Stimulated activated CD4-positive, alpha-beta T cell treated with anti-CD3 and anti-CD28 coated beads, Interleukin-15, amount 100 ng/mL, for 24 hours (primary cell): ENCODE data around the gene SLC25A12.
"Not testable (repeated sequence)": the region's sequence is repeated elsewhere in the genome, so short reads cannot be mapped to it uniquely, and the experiment has no call there.

Experiments used
- DNase-seq: peaks from one replicate; pipeline ENCODE4 v3.0.0-alpha.2; 2020

The SLC25A12 gene, protein sequence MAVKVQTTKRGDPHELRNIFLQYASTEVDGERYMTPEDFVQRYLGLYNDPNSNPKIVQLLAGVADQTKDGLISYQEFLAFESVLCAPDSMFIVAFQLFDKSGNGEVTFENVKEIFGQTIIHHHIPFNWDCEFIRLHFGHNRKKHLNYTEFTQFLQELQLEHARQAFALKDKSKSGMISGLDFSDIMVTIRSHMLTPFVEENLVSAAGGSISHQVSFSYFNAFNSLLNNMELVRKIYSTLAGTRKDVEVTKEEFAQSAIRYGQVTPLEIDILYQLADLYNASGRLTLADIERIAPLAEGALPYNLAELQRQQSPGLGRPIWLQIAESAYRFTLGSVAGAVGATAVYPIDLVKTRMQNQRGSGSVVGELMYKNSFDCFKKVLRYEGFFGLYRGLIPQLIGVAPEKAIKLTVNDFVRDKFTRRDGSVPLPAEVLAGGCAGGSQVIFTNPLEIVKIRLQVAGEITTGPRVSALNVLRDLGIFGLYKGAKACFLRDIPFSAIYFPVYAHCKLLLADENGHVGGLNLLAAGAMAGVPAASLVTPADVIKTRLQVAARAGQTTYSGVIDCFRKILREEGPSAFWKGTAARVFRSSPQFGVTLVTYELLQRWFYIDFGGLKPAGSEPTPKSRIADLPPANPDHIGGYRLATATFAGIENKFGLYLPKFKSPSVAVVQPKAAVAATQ

DNA sequence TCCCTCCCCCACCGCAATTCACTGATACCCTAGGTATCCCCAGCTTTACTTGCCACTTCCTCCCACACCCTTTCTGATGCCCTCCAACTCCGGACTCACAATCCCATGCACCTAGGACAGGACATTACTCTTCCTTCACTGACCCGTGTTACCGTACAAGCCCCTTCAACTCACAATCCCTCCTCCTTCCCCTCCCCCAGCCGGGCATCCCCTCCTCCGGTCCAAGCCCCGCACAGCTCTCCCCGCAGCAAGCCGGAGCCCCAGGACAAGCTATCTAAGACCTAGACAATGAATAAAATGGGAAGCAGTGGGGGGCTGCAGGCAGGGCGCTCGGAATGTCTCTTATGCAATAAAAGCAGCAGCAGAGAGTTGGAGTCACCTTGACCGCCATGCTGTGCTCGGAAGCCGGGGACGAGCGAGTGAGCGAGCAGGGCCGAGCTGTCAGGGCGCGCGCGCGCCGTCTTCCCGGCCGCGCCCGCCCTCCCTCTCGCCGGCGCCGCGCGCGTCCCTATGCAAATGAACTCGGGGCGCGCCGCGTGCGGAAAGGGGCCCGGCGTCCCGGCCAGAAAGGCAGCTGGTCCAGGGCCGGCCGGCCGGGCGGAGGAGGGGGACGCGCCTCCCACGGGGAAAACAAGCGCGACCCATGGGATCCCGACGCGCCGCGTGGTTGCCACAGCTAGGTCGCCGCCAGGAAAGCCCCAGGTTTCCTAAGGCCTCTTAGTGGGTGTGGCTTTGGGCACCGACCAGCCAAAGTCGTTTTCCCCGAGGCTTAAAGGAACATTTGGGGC, at the start of gene SLC25A12:
Gene SLC25A12 (minus strand): TSS at position 421 of the 788 bp plus-strand sequence. CDS start 30 bp downstream, at position 391.
- peak; percentile 85 for DNase-seq

DNA sequence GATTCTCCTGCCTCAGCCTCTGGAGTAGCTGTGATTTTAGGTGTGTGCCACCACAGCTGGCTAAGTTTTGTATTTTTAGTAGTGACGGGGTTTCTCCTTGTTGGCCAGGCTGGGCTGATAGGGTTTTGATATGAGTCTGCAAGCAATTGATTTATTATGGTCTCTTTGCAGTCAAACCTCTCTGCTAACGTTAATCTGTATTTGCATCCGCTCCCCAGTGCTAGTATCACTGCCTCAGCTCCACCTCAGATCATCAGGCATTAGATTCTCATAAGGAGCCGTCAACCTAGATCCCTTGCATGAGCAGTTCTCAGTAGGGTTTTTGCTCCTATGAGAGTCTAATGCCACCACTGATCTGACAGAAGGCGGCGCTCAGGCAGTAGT, 47.3 kb upstream of the SLC25A12 start:
- DNase-seq = no peak

DNA sequence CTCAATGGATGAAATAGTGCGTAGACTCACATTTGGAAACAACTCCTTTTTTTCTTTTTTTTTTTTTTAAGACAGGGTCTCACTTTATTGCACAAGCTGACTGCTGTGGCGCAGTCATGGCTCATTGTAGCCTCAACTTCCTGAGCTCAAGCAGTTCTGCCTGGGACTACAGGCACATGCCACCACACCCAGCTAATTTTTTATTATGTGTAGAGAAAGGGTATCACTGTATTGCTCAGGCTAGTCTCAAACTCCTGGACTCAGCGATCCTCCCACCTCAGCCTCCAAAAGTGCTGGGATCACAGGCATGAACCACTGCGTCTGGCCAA, 45.7 kb upstream of the SLC25A12 start:
- no peak for DNase-seq

DNA sequence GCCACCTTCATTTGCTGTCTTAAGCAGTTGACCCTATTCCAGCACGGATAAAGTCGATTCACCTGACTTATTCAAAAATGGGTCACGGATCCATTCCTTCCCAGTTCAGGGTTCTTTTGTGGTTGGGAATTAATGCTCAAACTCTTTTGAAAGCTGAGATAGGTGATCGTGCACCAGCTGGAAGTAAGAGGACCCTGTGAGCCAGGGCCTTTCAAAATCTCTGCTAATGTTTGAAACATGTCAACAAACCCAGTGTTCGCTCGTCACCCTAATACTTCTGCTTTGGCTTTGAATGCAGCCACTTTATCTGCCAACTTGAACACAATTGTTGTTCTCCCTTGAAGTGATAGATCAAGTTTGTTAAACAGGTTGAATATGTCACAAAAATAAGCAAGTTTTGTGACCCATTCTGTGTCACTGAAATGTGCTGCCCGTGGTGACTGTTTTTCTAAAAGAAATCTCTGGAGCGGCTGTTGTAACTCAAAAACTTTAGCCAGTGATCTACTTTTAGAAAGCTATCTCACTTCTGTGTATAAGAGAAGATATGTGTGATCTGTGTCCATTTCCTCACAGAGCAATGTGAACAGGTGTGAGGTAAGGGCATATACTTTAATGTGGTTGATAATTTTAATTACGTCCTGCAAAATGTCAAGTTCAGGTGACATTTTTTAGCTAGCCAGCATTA, 45.2 kb upstream of the SLC25A12 start:
- no peak for DNase-seq

DNA sequence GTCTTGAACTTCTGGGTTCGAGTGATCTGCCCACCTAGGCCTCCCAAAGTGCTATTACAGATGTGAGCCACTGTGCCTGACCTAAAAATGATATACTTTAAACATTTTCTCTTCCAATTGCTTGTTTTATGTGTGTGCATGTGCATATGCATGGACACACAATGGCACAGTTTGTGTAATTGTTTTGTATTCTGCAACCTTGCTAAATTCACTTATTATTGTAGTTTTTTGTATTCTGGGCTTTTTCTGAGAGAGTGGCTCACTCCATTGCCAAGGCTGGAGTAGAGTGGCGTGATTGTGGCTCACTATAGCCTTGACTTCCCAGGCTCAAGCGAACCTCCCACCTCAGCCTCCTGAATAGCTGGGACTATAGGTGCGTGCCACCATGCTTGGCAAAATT, 36.3 kb upstream of the SLC25A12 start:
- no peak for DNase-seq

DNA sequence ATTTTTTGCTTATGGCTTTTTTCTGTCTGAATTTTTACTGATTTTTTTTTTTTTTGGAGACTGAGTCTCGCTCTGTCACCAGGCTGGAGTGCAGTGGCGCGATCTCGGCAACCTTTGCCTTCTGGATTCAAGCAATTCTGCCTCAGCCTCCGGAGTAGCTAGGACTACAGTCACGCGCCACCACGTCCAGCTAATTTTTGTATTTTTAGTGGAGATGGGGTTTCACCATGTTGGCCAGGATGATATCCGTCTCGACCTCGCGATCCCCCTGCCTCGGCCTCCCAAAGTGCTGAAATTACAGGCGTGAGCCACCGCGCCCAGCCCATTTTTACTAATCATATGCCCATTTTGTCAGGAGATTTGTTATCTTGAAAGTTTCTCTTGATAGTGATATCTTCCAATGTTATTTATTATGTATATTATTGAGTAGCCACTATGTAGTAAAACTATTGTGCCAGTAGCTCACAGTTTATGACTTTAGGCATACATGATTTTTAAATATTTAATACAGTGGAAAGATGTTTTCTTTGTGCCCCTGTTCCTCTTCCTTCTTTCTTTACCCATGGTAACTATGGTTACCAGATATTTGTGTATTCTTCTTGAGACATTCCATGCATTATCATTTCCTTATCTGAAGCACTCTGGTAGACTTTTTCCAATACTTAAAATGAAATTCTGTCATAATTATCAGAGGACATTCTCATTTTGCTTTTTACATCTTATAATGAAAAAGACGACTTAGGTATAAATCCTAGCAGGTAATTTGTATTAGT, 30.3 kb upstream of the SLC25A12 start:
- DNase-seq = no peak

DNA sequence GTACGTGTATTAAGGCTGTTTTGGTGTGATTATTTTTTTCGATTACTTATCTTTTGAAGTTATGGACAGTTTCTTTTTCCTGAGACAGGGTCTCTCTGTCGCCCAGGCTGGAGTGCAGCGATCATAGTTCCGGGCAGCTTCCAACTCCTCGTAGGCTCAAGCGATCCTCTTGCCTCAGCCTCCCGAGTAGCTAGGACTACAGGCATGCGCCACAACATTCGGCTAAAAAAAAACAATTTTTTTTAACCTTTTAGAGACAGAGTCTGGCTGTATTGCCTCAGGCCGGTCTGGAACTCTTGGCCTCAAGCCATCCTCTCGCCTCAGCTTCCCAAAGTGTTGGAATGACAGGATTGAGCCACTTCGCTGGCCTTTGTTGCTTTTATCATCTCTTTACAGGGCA, 29.2 kb upstream of the SLC25A12 start:
- DNase-seq = no peak

DNA sequence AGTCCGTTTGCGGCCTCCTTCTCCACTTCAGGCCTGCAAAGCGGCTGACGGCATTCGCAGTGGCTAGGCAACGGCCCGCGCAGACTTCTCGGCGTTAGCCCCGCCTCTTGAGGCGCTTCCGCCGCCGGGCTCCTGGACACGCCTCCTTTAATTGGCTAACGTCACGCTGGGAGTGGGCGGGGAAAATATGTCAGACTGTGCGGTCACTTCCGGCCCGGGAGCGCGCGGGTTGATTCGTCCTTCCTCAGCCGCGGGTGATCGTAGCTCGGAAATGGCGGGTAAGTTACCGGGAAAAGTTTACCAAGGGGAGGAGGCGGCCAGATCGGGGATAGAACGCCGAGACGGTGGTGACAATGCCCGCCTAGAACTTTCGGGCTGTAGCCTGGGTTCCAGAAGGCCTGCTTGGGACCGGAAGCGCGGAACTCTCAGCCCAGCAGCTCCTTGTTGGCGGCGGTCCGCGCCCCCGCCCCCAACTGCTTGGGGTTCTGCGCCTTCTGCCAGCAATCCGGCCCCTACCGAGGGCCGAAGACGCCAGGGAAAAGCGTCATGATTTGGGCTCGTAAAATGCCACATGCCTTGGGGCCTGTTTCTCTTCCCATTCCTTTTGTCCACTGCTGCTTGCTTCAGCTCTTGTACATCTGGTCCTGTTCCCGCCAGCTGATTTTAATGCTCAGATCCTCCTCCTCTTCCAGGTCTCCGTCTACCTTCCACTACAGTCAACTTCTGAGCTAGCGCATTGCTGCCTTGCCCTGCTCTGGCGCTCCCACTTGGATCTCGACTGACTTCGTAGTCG, 28.4 kb upstream of the SLC25A12 start, which contains the start of gene HAT1:
Gene HAT1 (plus strand): TSS at position 232 of the 793 bp plus-strand sequence. CDS start 40 bp downstream, at position 272.
- DNase-seq = peak; percentile 98

DNA sequence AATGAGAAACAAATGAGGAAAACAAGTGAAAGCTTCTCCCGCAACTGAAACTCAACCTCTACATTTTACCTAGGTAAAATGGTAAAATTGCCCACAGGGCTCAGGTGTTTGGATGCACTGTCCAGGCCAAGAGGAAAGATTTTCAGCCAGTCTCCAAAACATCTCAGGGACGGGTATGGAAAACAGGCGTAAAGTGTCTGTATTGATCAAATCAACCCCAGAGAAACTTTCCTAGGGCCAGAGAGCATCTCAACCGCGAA, 27.9 kb upstream of the SLC25A12 start:
- DNase-seq = no peak

DNA sequence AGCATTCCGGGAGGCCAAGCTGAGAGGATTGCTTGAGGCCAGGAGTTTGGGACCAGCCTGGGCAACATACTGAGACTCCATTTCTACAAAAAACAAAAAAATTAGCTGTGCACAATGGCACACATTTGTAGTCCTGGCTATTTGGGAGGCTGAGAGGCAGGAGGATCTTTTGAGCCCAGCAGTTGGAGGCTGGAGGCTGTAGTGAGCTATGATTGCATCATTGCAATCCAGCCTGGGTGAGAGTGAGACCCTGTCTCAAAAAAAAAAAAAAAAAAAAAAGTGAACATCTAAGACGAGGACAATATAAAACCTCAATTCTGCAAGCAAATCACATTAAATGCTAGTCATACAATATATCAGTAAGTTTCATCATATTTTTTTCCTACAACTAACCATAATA, 25.4 kb upstream of the SLC25A12 start:
- no peak for DNase-seq

DNA sequence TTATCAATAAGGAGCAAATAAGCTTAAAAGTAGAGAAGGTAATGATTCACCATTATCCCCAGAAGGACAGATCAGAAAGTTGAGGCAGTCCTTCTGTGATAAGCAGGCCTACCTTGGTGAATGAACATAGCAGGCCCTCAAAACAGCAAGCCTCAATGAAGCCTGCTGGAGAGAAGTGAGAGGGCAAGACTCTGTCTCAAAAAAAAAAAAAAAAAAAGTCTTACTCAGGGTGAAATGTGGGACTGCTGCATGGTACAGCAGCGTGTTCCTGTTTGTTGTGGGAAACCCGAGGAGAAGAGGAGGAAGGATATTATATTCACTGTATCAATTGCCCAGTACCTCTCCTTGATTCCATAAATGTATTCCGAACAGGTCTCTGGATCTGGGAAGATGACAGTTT, 19.5 kb upstream of the SLC25A12 start:
- no peak for DNase-seq

DNA sequence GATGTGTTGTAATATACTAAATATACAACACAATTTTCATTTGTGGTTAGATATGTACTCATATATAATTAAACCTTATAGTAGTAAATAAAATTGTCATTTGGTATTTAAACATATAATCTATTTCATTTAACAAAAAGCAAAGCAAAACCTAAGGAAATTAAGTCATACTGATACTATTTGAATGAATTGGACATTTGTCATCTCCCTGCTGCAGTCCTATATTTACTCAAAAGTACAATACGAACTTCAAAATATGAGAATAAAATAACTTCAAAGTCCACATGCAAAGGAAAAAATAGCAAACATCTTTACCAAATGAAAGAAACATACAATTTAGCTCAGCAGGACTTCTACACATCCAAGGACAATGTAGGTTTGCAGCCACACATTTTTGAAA, 16.4 kb upstream of the SLC25A12 start:
- no peak for DNase-seq

DNA sequence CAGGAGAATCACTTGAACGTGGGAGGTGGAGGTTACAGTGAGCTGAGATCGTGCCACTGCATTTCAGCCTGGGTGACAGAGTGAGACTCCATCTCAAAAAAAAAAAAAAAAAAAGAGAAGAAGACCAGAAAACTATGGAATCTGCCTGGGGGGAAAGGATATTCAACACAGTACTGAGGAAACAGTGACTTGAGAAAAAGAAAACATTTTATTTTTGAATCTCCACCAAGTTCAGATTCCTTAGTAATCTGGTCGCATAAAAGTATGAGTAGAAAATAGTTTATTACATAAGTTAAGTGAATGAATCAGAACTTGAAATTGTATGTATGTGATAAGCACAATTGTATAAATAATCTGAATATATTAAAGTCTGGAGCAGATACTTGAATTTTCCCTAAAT, 15.2 kb upstream of the SLC25A12 start:
- DNase-seq = no peak

DNA sequence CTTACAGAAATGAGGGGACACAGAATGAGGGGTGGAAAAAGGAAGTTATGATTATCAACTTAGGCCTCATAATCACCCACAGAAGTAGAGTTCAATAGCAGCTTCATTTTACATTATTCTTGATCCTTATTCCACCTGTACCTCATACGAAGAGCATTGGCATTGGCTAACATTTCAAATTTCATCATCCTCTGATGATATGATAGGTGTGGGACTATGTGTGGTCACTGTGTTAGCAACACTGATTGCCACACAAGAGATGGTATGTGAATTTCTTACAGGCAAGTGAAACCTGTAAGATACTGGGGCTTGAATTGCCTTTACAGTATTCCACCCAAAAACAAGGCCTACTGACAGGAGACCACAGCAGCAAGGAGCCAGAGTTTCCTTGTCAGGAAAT, 14.2 kb upstream of the SLC25A12 start:
- DNase-seq = no peak

DNA sequence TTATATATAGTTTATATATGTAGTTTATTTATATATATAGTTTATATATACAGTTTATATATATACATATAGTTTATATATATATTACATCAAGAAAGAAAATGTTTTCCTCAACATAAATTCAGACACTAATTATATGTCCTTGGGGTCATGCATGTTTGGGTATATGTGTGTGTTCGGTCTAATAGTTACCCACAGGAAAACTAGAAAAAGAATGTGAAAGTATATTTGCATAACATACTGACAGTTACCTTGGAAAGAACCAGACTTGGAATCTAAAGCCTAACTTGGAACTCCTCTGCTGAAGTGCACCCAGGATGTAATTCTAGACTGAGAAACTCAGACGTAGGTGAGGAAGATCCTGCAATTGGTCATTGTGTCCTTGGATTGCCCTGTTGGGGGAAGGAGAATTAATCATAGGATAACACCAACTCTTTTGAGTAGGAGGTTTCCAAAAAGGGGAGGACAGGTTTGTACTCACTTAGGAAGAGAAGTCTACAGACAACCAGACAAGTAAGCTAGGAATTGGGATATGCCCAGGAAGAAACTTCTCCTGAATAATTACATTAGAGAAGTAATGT, 8.9 kb upstream of the SLC25A12 start:
- no peak for DNase-seq

DNA sequence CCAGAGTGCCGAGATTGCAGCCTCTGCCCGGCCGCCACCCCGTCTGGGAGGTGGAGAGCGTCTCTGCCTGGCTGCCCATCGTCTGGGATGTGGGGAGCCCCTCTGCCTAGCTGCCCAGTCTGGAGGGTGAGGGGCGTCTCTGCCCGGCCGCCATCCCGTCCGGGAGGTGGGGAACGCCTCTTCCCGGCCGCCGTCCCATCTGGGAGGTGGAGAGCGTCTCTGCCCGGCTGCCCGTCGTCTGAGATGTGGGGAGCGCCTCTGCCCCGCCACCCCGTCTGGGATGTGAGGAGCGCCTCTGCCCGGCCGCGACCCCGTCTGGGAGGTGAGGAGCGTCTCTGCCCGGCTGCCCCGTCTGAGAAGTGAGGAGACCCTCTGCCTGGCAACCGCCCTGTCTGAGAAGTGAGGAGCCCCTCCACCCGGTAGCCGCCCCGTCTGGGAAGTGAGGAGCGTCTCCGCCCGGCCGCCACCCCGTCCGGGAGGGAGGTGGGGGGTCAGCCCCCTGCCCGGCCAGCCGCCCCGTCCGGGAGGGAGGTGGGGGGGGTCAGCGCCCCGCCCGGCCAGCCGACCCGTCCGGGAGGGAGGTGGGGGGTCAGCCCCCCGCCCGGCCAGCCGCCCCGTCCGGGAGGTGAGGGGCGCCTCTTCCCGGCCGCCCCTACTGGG, 5.7 kb upstream of the SLC25A12 start:
- DNase-seq = not testable (repeated sequence)

DNA sequence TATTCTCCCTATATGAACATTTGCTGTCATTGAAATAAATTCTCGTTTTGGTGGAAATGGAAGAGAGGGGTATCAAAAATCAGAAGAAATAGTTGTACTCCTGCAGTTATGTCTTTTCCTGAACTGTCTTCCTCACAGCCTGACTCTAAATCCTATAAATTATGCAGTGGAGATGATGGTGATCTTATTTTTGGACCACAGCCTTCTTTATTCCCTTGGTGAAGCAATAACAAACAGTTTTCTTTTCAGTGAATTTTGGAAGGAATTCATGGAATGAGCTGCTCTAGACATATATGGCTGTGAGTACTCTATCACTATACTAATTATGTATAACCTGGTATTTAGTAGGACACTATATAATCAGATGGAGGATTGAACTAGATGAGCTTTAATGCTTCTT, 1.7 kb upstream of the SLC25A12 start:
- no peak for DNase-seq

DNA sequence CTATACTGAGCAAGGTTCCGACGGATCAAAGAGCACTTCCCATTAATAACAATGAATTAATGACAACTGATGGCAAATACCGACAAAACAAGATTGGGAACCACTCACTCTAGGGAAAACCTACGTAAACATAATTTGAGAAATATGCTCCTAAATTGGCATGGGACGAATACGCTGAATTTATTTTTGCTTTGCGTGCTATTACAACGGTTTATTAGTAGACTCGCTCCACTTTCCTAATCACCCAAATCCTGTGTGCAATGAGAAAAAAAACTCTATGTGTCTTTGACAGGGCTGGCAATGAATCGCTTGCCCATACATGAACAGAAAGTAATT, 536 bp upstream of the SLC25A12 start:
- DNase-seq = no peak

DNA sequence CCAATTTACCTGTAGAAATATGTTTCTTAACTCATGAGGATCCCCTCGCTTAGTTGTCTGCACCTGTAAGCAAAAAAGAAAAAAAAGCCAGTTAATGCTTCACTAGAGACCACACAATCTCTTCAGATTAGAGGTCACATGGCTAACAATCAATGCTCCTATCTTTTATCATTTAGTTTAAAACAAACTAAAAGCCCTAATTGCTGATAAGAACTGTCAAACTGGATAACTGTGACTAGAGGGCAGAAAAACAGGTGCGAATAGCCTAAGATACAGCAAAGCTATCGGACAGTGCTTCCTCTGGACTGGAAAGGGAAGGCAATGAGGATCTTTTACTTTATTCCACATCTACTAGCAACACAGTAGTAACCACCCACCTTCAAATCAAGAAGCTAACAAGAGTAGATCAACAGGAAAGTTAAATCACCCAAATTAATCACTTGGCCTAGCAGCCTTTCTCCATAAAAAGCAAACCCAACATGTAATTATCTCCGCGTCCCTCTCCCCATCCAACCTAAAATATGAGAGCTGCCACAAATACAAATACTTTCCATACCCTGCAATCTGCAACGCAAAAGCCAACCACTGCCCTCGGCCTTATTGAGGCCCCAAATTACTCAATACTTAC, 734 bp downstream of the SLC25A12 start:
- no peak for DNase-seq

DNA sequence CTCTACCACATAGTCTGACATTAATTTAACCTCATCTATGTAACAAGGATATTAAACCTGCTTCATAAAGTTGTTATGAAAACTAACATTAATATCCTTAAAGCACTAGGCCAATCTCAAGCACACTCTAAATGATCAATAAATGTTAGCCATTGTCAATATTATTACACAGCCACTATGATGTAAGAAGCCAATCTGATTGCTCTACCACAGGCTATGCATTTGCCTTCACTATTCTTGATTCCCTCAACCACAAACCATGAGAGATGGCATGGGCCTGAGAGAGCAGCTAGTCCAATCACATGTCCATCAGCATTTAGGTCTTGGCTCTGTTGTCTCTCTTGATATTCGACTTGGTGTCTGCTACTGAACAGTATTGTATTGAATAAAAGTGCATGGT, 4.2 kb downstream of the SLC25A12 start:
- DNase-seq = no peak

DNA sequence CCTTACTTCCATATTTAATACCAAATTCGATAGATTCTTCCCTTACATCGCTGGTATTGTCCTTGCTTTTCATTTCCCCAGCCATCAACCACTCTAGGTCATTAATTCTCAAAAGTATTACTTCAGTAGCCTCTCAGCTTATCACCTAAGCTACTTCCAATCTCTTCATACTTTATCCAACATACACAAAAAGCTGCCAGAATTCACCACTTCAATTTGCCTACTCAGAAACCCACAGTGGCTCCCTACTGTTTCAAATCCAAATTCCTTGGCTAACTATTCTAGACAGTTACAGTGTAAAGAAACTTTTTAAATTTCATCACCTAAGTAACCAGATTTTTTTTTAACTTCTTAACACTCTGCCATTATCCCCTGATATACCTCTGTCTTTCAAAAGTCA, 4.7 kb downstream of the SLC25A12 start:
- DNase-seq = no peak
